GM12878 (cell line): ENCODE measurements around the gene LIG4. TPM values are rescaled to one million over a fixed set of nuclear protein-coding genes. Genes with fewer than 3 reads are reported as not detected.

ENCODE experiments used
- ATAC-seq: fragments of 200-7000 bp; cut with Tn5 transposase; 3 replicates; pipeline ENCODE4 v1.9.1; 2020; ENCODE audit warnings: mild to moderate bottlenecking, moderate library complexity
- BruUV-seq: library from RNA; stranded (reverse); fragments of 400-500 nt; replicated peaks from 2 replicates; lab custom pipeline; 2021; lab: Mats Ljungman, UMichigan
- CTCF ChIA-PET: fragments of 300-600 bp; sonication (Branson Sonifier 250); formaldehyde crosslinking; extraction: SDS; loops from one replicate; lab custom pipeline; 2021; ENCODE audit warnings: inconsistent platforms; lab: Yijun Ruan, JAX
- POLR2A ChIA-PET: fragments of 350-600 bp; formaldehyde crosslinking; extraction: SDS; loops from one replicate; lab custom pipeline; 2021; ENCODE audit warnings: inconsistent platforms; lab: Charles Lee
- RAD21 ChIA-PET: fragments of 300-600 bp; sonication (Branson Sonifier 250); formaldehyde crosslinking; loops from one replicate; lab custom pipeline; 2023; ENCODE audit warnings: antibody characterized with exemption; ENCODE audit not compliant: unreplicated experiment; lab: Charles Lee
- SMC1A ChIA-PET: fragments of 300-600 bp; sonication (Branson Sonifier 250); formaldehyde crosslinking; loops from one replicate; lab custom pipeline; 2023; ENCODE audit not compliant: unreplicated experiment, uncharacterized antibody; lab: Charles Lee
- DNase-seq: peaks from one replicate; pipeline ENCODE4 v3.0.0-alpha.2; 2011; ENCODE audit warnings: low read depth, low spot score
- FAIRE-seq: peaks from 3 replicates; lab custom pipeline; 2011; peaks lifted over from hg19 to GRCh38; lab: Jason Lieb, UNC
- H2AFZ ChIP-seq: 2 replicates; pipeline ENCODE4 v1.6.0; 2011; ENCODE audit warnings: low read depth, low read length, control low read depth; ENCODE audit not compliant: control insufficient read depth
- H3K27ac ChIP-seq: 2 replicates; pipeline ENCODE4 v1.5.1; 2011; ENCODE audit warnings: control low read depth; ENCODE audit not compliant: control insufficient read depth, insufficient read depth
- H3K27me3 ChIP-seq, 2 experiments: replicated peaks in 1 of 2; 2 replicates each; pipeline versions ENCODE4 v1.6.0 to v1.6.1; 2011; ENCODE audit warnings: low read length in 1 of 2; ENCODE audit not compliant: control insufficient read depth in 2 of 2, insufficient read depth in 2 of 2
- H3K36me3 ChIP-seq, 2 experiments: 2 replicates each; pipeline ENCODE4 v1.5.1; 2011; ENCODE audit warnings: low read length in 1 of 2; ENCODE audit not compliant: control insufficient read depth in 2 of 2, insufficient read depth in 2 of 2
- H3K4me1 ChIP-seq: 2 replicates; pipeline ENCODE4 v1.6.1; 2011; ENCODE audit warnings: mild to moderate bottlenecking, low read length, moderate library complexity, mixed read lengths; ENCODE audit not compliant: control insufficient read depth, insufficient read depth
- H3K4me2 ChIP-seq: 2 replicates; pipeline ENCODE4 v1.6.0; 2011; ENCODE audit warnings: control low read depth; ENCODE audit not compliant: control insufficient read depth, insufficient read depth
- H3K4me3 ChIP-seq: fragments of 200-600 bp; sonication (generic); 2 replicates; pipeline ENCODE4 v1.5.1; 2016
- H3K79me2 ChIP-seq: 2 replicates; pipeline ENCODE4 v1.6.0; 2011; ENCODE audit warnings: low read length; ENCODE audit not compliant: control insufficient read depth, insufficient read depth
- H3K9ac ChIP-seq: 2 replicates; pipeline ENCODE4 v1.8.0; 2011; ENCODE audit warnings: low read length, control low read depth, mixed read lengths; ENCODE audit not compliant: control insufficient read depth, insufficient read depth
- H3K9me3 ChIP-seq: replicated peaks from 3 replicates; pipeline ENCODE4 v1.5.1; 2011; ENCODE audit warnings: mild to moderate bottlenecking, low read length; ENCODE audit not compliant: control insufficient read depth, insufficient read depth
- H4K20me1 ChIP-seq: 2 replicates; pipeline ENCODE4 v1.6.0; 2011; ENCODE audit not compliant: control insufficient read depth, insufficient read depth
- KDM1A ChIP-seq: fragments of 200-600 bp; sonication (generic); IDR thresholded peaks from 2 replicates; pipeline ENCODE4 v1.6.1; 2016; ENCODE audit warnings: borderline replicate concordance
- KLF5 ChIP-seq: fragments of 450-650 bp; IDR thresholded peaks from 2 replicates; pipeline ENCODE4 v1.6.1; 2014; ENCODE audit warnings: mild to moderate bottlenecking; ENCODE audit not compliant: partially characterized antibody
- MYC ChIP-seq: IDR thresholded peaks from 2 replicates; pipeline ENCODE4 v1.6.1; 2011; ENCODE audit warnings: mild to moderate bottlenecking, low read length, moderate library complexity, inconsistent platforms; ENCODE audit not compliant: insufficient read depth, insufficient replicate concordance, insufficient read length, severe bottlenecking
- SIN3A ChIP-seq: IDR thresholded peaks from 2 replicates; pipeline ENCODE4 v1.6.1; 2012; ENCODE audit warnings: low read depth, low read length, improper control_type of control experiment
- SIX5 ChIP-seq: IDR thresholded peaks from 2 replicates; pipeline ENCODE4 v1.6.1; 2011; ENCODE audit warnings: mild to moderate bottlenecking, low read depth, low read length, moderate library complexity; ENCODE audit not compliant: severe bottlenecking
- SUPT20H ChIP-seq: IDR thresholded peaks from 2 replicates; pipeline ENCODE4 v1.6.1; 2011; ENCODE audit warnings: low read depth, mild to moderate bottlenecking, low read length, moderate library complexity, borderline replicate concordance; ENCODE audit not compliant: control insufficient read depth
- SUZ12 ChIP-seq: fragments of 200-600 bp; sonication (generic); IDR thresholded peaks from one replicate; pipeline ENCODE4 v1.6.1; 2018; ENCODE audit warnings: antibody characterized with exemption, mild to moderate bottlenecking; ENCODE audit not compliant: unreplicated experiment
- YBX1 ChIP-seq: fragments of 450-650 bp; IDR thresholded peaks from 2 replicates; pipeline ENCODE4 v1.6.1; 2016; ENCODE audit warnings: antibody characterized with exemption
- ZNF217 ChIP-seq: fragments of 450-650 bp; IDR thresholded peaks from 2 replicates; pipeline ENCODE4 v1.6.1; 2017; ENCODE audit warnings: antibody characterized with exemption, mild to moderate bottlenecking
- ZSCAN29 ChIP-seq: fragments of 450-650 bp; IDR thresholded peaks from 2 replicates; pipeline ENCODE4 v1.6.1; 2017; ENCODE audit warnings: mild to moderate bottlenecking, moderate library complexity
- WGBS: methylation state at CpG from one replicate; pipeline ENCODE4 v1.1.6; 2016; ENCODE audit warnings: low lambda C conversion rate; ENCODE audit not compliant: insufficient replicate concordance, insufficient coverage; ENCODE audit errors: missing lambda C conversion rate; 5-methylcytosine and 5-hydroxymethylcytosine counted together
- in situ Hi-C: fragments of 300-500 bp; cut with MboI; formaldehyde crosslinking; loops from 9 replicates; pipeline ENCODE4 v1.14.3; 2018; ENCODE audit warnings: mixed read lengths
- intact Hi-C: fragments of 100-400 bp; cut with micrococcal nuclease; formaldehyde crosslinking; loops from one replicate; pipeline ENCODE4 v1.14.2; 2022; ENCODE audit not compliant: unreplicated experiment
- polyA plus RNA-seq, 11 experiments: library from polyadenylated mRNA; depleted of rRNA in 4 of 11; unstranded in 6 of 11; stranded (reverse) in 5 of 11; fragments of >200 nt; fragmentation: Nextera tagmentation in 4 of 11; fragmentation: Illumina TruSeq in 1 of 11; extraction: Ambion mirVana in 4 of 11; extraction: Trizol in 1 of 11; gene quantifications; 1 replicate in 1 of 11; 2 replicates in 10 of 11; pipeline versions ENCODE4 v1.2.1 to v1.2.3, GENCODE V29; 2011 to 2016; ENCODE audit warnings: inconsistent platforms in 2 of 11, missing spikeins in 2 of 11, low read depth in 1 of 11
- total RNA-seq, 4 experiments: library from RNA; depleted of rRNA in 3 of 4; stranded (reverse); fragments of >200 nt in 3 of 4; fragmentation: Illumina TruSeq in 1 of 4; extraction: Trizol in 1 of 4; gene quantifications; 2 replicates each; pipeline versions ENCODE4 v1.2.1 to v1.2.3, GENCODE V29; 2013 to 2021
- TF ChIP-seq, protein P1 (sequence below): IDR thresholded peaks from 2 replicates; pipeline ENCODE4 v1.6.1; 2012; ENCODE audit warnings: mild to moderate bottlenecking, low read depth, low read length
- TF ChIP-seq, protein P2 (sequence below): fragments of 450-650 bp; IDR thresholded peaks from 2 replicates; pipeline ENCODE4 v1.6.1; 2016; ENCODE audit warnings: mild to moderate bottlenecking
- TF ChIP-seq, protein P3 (sequence below): IDR thresholded peaks from 2 replicates; pipeline ENCODE4 v1.6.1; 2011; ENCODE audit warnings: low read depth, low read length, improper control_type of control experiment, borderline replicate concordance
- TF ChIP-seq, protein P4 (sequence below): fragments of 450-650 bp; IDR thresholded peaks from 2 replicates; pipeline ENCODE4 v1.6.1; 2017; ENCODE audit warnings: borderline replicate concordance
- TF ChIP-seq, protein P5 (sequence below): IDR thresholded peaks from 2 replicates; pipeline ENCODE4 v1.6.1; 2012; ENCODE audit warnings: low read depth, low read length, improper control_type of control experiment

The LIG4 gene
- total and polyA plus RNA-seq, 10 of the 15 experiments (the other 5 are each of a cell fraction or from before 2014, with no cell fraction given) = 2.3 to 15.0 (median 8.5) TPM

DNA sequence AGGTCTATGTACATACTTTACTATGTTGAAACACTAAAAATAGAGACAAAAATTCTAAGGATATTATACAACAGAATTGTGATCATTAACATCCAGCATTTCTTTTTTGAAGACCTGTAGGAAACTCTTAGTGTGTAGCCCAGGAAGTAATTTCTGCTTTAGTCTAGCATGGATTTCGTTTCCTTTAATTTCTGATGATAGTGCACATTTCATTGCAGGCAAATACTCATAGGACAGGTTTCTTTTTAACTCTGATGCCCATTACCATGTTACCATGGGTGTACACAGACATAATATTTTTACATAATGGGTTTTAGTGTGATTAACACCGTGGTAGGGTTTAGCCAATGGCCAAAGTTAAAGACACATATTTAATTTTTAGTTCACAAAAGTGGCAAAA, 27.1 kb downstream of the LIG4 start (continued):
- TF ChIP-seq SUPT20H (no peak), SIX5 (no peak), KDM1A (no peak), MYC (no peak)
- TF ChIP-seq, protein P1, sequence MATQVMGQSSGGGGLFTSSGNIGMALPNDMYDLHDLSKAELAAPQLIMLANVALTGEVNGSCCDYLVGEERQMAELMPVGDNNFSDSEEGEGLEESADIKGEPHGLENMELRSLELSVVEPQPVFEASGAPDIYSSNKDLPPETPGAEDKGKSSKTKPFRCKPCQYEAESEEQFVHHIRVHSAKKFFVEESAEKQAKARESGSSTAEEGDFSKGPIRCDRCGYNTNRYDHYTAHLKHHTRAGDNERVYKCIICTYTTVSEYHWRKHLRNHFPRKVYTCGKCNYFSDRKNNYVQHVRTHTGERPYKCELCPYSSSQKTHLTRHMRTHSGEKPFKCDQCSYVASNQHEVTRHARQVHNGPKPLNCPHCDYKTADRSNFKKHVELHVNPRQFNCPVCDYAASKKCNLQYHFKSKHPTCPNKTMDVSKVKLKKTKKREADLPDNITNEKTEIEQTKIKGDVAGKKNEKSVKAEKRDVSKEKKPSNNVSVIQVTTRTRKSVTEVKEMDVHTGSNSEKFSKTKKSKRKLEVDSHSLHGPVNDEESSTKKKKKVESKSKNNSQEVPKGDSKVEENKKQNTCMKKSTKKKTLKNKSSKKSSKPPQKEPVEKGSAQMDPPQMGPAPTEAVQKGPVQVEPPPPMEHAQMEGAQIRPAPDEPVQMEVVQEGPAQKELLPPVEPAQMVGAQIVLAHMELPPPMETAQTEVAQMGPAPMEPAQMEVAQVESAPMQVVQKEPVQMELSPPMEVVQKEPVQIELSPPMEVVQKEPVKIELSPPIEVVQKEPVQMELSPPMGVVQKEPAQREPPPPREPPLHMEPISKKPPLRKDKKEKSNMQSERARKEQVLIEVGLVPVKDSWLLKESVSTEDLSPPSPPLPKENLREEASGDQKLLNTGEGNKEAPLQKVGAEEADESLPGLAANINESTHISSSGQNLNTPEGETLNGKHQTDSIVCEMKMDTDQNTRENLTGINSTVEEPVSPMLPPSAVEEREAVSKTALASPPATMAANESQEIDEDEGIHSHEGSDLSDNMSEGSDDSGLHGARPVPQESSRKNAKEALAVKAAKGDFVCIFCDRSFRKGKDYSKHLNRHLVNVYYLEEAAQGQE = no peak

DNA sequence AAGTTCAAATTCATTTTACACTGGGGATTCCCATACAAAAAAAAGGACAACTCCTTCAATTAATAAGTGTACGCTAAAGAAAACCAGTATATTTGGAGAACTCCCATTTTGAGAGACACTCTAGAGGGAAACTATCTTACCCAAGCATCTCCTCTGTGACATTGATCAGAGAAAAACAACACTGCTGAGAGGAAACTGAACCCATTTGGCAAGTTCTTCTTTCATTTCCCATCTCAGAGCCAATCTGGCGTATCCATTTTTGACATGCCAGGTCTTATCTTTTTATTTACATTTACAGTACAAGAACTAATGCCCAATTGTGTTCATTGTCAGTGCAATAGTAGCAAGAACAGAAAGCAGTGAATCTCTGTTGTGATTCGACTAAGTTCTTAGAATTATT, 30.1 kb downstream of the LIG4 start:
- no peaks in the 10 kb centered on the region for H4K20me1 ChIP-seq
- H2AFZ ChIP-seq = no peak overlapping the region
- FAIRE-seq (no peak), DNase-seq (no peak), ATAC-seq (no peak)
- H3K4me1 ChIP-seq = no peaks in the 10 kb centered on the region
- no peak overlapping the region for H3K27ac ChIP-seq
- POLR2A ChIA-PET = no interaction called here
- no peak overlapping the region for H3K9ac ChIP-seq
- no TSS peak for BruUV-seq
- 0% methylated on average over 3 of the region's 3 CpGs for WGBS
- SMC1A ChIA-PET = no interaction called here
- H3K27me3 ChIP-seq = no peaks in the 10 kb centered on the region
- no peaks in the 10 kb centered on the region for H3K79me2 ChIP-seq
- intact Hi-C loops (no loop called here), in situ Hi-C loops (no loop called here)
- H3K36me3 ChIP-seq = no peaks in the 10 kb centered on the region
- RAD21 ChIA-PET = no interaction called here
- no peak overlapping the region for H3K4me2 ChIP-seq
- H3K9me3 ChIP-seq = no peaks in the 10 kb centered on the region
- CTCF ChIA-PET = no interaction called here
- no peak overlapping the region for H3K4me3 ChIP-seq
- TF ChIP-seq ZSCAN29 (no peak), SIN3A (no peak), YBX1 (no peak), ZNF217 (no peak), SUZ12 (no peak), KLF5 (no peak)
- TF ChIP-seq, protein P2, sequence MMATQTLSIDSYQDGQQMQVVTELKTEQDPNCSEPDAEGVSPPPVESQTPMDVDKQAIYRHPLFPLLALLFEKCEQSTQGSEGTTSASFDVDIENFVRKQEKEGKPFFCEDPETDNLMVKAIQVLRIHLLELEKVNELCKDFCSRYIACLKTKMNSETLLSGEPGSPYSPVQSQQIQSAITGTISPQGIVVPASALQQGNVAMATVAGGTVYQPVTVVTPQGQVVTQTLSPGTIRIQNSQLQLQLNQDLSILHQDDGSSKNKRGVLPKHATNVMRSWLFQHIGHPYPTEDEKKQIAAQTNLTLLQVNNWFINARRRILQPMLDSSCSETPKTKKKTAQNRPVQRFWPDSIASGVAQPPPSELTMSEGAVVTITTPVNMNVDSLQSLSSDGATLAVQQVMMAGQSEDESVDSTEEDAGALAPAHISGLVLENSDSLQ = no peak
- TF ChIP-seq, protein P3, sequence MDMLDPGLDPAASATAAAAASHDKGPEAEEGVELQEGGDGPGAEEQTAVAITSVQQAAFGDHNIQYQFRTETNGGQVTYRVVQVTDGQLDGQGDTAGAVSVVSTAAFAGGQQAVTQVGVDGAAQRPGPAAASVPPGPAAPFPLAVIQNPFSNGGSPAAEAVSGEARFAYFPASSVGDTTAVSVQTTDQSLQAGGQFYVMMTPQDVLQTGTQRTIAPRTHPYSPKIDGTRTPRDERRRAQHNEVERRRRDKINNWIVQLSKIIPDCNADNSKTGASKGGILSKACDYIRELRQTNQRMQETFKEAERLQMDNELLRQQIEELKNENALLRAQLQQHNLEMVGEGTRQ = no peak
- TF ChIP-seq, protein P4, sequence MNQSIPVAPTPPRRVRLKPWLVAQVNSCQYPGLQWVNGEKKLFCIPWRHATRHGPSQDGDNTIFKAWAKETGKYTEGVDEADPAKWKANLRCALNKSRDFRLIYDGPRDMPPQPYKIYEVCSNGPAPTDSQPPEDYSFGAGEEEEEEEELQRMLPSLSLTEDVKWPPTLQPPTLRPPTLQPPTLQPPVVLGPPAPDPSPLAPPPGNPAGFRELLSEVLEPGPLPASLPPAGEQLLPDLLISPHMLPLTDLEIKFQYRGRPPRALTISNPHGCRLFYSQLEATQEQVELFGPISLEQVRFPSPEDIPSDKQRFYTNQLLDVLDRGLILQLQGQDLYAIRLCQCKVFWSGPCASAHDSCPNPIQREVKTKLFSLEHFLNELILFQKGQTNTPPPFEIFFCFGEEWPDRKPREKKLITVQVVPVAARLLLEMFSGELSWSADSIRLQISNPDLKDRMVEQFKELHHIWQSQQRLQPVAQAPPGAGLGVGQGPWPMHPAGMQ = no peak
- TF ChIP-seq, protein P5, sequence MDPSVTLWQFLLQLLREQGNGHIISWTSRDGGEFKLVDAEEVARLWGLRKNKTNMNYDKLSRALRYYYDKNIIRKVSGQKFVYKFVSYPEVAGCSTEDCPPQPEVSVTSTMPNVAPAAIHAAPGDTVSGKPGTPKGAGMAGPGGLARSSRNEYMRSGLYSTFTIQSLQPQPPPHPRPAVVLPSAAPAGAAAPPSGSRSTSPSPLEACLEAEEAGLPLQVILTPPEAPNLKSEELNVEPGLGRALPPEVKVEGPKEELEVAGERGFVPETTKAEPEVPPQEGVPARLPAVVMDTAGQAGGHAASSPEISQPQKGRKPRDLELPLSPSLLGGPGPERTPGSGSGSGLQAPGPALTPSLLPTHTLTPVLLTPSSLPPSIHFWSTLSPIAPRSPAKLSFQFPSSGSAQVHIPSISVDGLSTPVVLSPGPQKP = no peak
